ENCODE data around the gene VWC2L.

The VWC2L gene

GRCh38 chr2:214410128-214410775 is 602 bp upstream of the VWC2L start:
- no peak for DNase-seq
- no peaks in the 10 kb centered on the region for H3K4me1 Mint-ChIP-seq (ENCODE audit: low read depth)
- H3K27ac Mint-ChIP-seq, result no peak overlapping the region
- H3K27me3 Mint-ChIP-seq, result peaks cover 2% of the 10 kb centered on the region
- no peak overlapping the region for H3K4me3 Mint-ChIP-seq
- no peaks in the 10 kb centered on the region for H3K36me3 Mint-ChIP-seq (ENCODE audit: low read depth)
- no peaks in the 10 kb centered on the region for H3K9me3 Mint-ChIP-seq

- no peaks in the 10 kb centered on the region for H3K36me3 Mint-ChIP-seq (ENCODE audit: low read depth)
- no peak overlapping the region for H3K4me3 Mint-ChIP-seq
- no peak overlapping the region for H3K27ac Mint-ChIP-seq
- DNase-seq, result no peak
- H3K4me1 Mint-ChIP-seq (ENCODE audit: low read depth), result no peaks in the 10 kb centered on the region
- H3K27me3 Mint-ChIP-seq, result peaks cover 2% of the 10 kb centered on the region
- no peaks in the 10 kb centered on the region for H3K9me3 Mint-ChIP-seq
Observed at GRCh38 chr2:214412679-214413078, 1.8 kb downstream of the VWC2L start.

DNA sequence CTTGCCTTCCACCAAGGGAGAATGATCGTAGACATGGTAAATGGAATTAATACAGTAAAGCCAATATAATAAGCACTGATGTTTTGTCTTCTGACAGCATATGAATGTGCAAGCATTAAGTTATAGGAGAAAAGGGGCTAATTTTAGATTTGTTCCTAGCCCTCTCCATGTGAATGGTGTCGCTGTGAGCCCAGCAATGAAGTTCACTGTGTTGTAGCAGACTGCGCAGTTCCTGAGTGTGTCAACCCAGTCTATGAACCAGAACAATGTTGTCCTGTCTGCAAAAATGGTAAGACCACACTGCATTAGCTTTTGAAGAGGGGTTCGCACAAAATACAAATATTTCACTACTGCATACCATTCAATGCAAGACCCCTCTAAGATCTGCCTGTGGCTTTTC is 25.6 kb downstream of the VWC2L start:
- Mint-ChIP-seq H3K27me3 (no peaks in the 10 kb centered on the region), H3K4me3 (no peak overlapping the region), H3K4me1 (ENCODE audit: low read depth) (no peaks in the 10 kb centered on the region), H3K9me3 (no peaks in the 10 kb centered on the region), H3K27ac (no peak overlapping the region), H3K36me3 (ENCODE audit: low read depth) (no peaks in the 10 kb centered on the region)
- DNase-seq, result no peak

- Mint-ChIP-seq H3K4me1 (ENCODE audit: low read depth) (no peaks in the 10 kb centered on the region), H3K36me3 (ENCODE audit: low read depth) (no peaks in the 10 kb centered on the region), H3K4me3 (no peak overlapping the region), H3K9me3 (no peaks in the 10 kb centered on the region), H3K27ac (no peak overlapping the region), H3K27me3 (no peaks in the 10 kb centered on the region)
- no peak for DNase-seq
Observed at GRCh38 chr2:214450118-214450894, 39.5 kb downstream of the VWC2L start.

DNA sequence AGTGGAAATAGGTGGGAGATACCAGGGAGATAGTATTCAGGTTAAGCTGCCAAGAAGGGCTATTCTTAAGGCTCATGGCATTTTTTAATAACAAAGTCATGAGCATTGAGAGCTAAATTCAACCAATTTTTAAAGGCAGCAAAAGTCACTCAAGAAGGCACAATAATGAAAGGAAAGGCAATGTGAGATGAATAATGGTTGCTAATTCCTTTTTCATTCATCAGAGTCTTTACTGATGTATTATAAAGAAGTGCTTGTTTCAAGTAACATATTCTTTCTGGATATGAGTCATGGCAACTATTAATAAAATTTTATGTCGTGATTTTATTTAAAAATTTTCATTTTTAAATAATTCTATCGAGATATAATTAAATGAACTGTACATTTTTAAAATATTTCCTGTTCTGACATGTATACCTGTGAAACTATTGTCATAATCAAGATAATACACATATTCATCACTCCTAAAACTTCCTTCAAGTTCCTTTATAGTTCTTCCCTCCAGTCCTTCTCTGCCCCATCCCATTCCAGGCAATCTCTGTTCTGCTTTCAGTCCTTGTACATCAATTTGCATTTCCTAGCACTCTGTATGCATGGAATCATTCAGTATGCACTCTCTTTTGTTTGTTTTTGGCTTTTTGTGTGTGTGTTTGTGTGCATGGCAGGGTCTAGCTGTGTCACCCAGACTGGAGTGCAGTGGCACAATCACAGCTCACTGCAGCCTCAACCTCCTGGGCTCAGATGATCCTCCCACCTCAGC is 40.8 kb downstream of the VWC2L start:
- H3K27me3 Mint-ChIP-seq, result no peaks in the 10 kb centered on the region
- H3K9me3 Mint-ChIP-seq, result no peaks in the 10 kb centered on the region
- no peaks in the 10 kb centered on the region for H3K4me1 Mint-ChIP-seq (ENCODE audit: low read depth)
- no peak overlapping the region for H3K27ac Mint-ChIP-seq
- no peak overlapping the region for H3K4me3 Mint-ChIP-seq
- no peaks in the 10 kb centered on the region for H3K36me3 Mint-ChIP-seq (ENCODE audit: low read depth)
- no peak for DNase-seq

- DNase-seq, result no peak
- Mint-ChIP-seq H3K4me1 (ENCODE audit: low read depth) (no peaks in the 10 kb centered on the region), H3K4me3 (no peak overlapping the region), H3K27ac (no peak overlapping the region), H3K9me3 (peaks cover 7% of the 10 kb centered on the region), H3K36me3 (ENCODE audit: low read depth) (no peaks in the 10 kb centered on the region), H3K27me3 (no peaks in the 10 kb centered on the region)
Observed at GRCh38 chr2:214465363-214466146, 54.7 kb downstream of the VWC2L start.

DNA sequence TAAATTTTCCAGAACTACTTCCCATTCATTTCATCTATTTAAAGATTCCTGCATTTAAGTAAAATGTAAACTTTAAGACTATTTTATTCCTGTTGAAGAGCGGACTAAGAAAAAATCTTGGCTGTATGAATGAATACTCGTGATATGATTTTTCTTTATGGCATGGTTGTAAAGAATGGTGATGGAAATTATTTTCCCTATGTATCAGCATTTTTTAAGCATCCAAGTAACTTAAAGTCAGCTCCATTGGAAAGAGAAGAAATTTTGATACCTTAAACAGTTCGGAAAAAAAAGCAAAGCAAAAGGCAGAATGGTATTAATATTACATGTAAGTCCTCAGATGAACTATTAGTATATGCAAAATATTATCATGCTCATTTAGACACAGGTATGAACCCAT is 58.9 kb downstream of the VWC2L start:
- Mint-ChIP-seq H3K4me3 (no peak overlapping the region), H3K4me1 (ENCODE audit: low read depth) (no peaks in the 10 kb centered on the region), H3K27ac (no peak overlapping the region), H3K9me3 (no peaks in the 10 kb centered on the region), H3K36me3 (ENCODE audit: low read depth) (no peaks in the 10 kb centered on the region), H3K27me3 (no peaks in the 10 kb centered on the region)
- DNase-seq, result no peak

- no peak overlapping the region for H3K4me3 Mint-ChIP-seq
- H3K9me3 Mint-ChIP-seq, result no peaks in the 10 kb centered on the region
- H3K36me3 Mint-ChIP-seq (ENCODE audit: low read depth), result no peaks in the 10 kb centered on the region
- DNase-seq, result no peak
- H3K27me3 Mint-ChIP-seq, result no peaks in the 10 kb centered on the region
- no peaks in the 10 kb centered on the region for H3K4me1 Mint-ChIP-seq (ENCODE audit: low read depth)
- no peak overlapping the region for H3K27ac Mint-ChIP-seq
Observed at GRCh38 chr2:214471382-214471781, 60.5 kb downstream of the VWC2L start.

DNA sequence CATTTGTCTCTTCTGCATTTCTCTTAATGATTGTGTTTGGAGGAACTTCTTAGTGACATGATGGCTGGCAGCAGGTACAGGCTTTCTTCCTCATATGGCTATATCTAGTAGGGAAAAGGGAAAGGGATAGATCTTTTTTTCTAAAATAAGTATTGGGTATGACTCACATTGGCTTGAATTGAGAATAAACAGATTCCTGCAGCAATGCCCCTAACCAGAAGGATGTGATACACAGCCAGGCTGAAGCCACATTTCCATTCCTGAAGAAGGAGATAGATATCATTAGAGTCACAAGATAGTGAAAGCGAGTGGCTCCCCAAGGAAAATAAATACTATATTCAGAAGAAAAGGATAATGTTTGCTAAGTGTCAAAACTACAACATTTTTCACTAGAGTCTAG is 61.1 kb downstream of the VWC2L start:
- Mint-ChIP-seq H3K4me1 (ENCODE audit: low read depth) (no peaks in the 10 kb centered on the region), H3K27ac (no peak overlapping the region), H3K4me3 (no peak overlapping the region), H3K9me3 (no peaks in the 10 kb centered on the region), H3K27me3 (no peaks in the 10 kb centered on the region), H3K36me3 (ENCODE audit: low read depth) (no peaks in the 10 kb centered on the region)
- no peak for DNase-seq

- H3K27me3 Mint-ChIP-seq, result no peaks in the 10 kb centered on the region
- no peaks in the 10 kb centered on the region for H3K9me3 Mint-ChIP-seq
- no peak overlapping the region for H3K27ac Mint-ChIP-seq
- no peaks in the 10 kb centered on the region for H3K4me1 Mint-ChIP-seq (ENCODE audit: low read depth)
- H3K4me3 Mint-ChIP-seq, result no peak overlapping the region
- no peaks in the 10 kb centered on the region for H3K36me3 Mint-ChIP-seq (ENCODE audit: low read depth)
- no peak for DNase-seq
Observed at GRCh38 chr2:214477305-214477704, 66.5 kb downstream of the VWC2L start.

DNA sequence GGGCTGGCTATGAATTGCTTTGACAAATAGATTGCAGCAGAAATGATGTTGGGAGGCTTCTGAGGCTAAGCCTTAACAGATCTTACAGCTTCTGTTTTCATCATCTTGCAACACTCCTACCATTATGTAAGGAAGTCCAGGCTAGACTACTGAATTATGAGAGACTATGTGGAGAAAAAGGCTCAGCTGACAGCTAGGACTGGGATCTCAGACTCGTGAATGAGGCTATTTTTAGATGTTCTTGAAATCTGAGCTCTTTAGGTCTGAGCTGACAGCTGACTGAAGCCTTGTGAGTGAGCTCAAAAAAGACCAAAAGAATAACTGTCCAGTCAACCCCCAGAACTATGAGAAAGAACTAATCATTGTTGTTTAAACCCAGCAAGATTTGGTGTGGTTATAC is 70.3 kb downstream of the VWC2L start:
- Mint-ChIP-seq H3K27me3 (no peaks in the 10 kb centered on the region), H3K9me3 (no peaks in the 10 kb centered on the region), H3K4me1 (ENCODE audit: low read depth) (no peaks in the 10 kb centered on the region), H3K4me3 (no peak overlapping the region), H3K27ac (no peak overlapping the region), H3K36me3 (ENCODE audit: low read depth) (no peaks in the 10 kb centered on the region)
- no peak for DNase-seq

- no peaks in the 10 kb centered on the region for H3K27me3 Mint-ChIP-seq
- no peak overlapping the region for H3K4me3 Mint-ChIP-seq
- no peak overlapping the region for H3K27ac Mint-ChIP-seq
- H3K36me3 Mint-ChIP-seq (ENCODE audit: low read depth), result no peaks in the 10 kb centered on the region
- no peak for DNase-seq
- H3K9me3 Mint-ChIP-seq, result no peaks in the 10 kb centered on the region
- no peaks in the 10 kb centered on the region for H3K4me1 Mint-ChIP-seq (ENCODE audit: low read depth)
Observed at GRCh38 chr2:214482728-214483127, 71.9 kb downstream of the VWC2L start.

DNA sequence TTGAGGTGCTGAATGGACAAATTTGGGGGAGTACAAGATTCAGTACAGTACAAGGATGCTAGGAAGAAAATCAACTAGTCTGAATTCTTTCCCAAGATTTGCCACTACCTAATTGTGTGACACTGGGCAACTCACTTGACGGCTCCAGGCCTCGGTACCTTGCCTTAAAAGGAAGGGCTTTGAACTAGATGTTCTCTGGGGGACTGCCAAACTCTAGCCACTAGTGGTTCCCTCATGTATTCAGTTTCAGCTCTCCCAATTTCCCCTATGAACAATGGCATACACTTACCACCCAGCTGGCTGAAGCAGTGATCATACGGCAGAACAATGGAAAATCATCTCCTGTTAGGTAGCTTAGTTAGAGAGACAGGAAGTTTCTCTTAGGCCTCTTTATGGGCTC is 73.4 kb downstream of the VWC2L start:
- H3K27ac Mint-ChIP-seq, result no peak overlapping the region
- no peaks in the 10 kb centered on the region for H3K4me1 Mint-ChIP-seq (ENCODE audit: low read depth)
- no peak for DNase-seq
- no peaks in the 10 kb centered on the region for H3K9me3 Mint-ChIP-seq
- H3K27me3 Mint-ChIP-seq, result no peaks in the 10 kb centered on the region
- H3K4me3 Mint-ChIP-seq, result no peak overlapping the region
- no peaks in the 10 kb centered on the region for H3K36me3 Mint-ChIP-seq (ENCODE audit: low read depth)

DNA sequence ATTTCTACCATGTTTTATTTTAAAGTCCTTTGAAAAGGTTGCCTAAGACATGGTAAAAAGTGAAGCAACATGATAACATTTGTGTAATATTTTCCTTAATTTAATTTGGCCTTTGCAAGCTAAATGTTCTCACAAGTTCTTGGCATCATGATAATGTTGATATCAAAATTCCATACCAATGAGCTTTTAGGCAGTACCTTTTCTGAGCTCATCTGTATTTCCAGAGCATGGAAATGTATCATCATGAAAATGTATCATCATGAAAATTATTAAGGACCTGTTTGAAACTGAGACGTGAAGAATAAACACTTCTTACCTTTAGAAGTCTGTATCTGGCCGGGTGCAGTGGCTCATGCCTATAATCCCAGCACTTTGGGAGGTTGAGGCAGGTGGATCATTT is 73.8 kb downstream of the VWC2L start:
- Mint-ChIP-seq H3K4me3 (no peak overlapping the region), H3K36me3 (ENCODE audit: low read depth) (no peaks in the 10 kb centered on the region), H3K4me1 (ENCODE audit: low read depth) (no peaks in the 10 kb centered on the region), H3K9me3 (no peaks in the 10 kb centered on the region), H3K27ac (no peak overlapping the region), H3K27me3 (no peaks in the 10 kb centered on the region)
- DNase-seq, result no peak
